ENCODE data around the gene BLACAT1. TPM values are rescaled to one million over a fixed set of nuclear protein-coding genes. Genes with fewer than 3 reads are reported as not detected.
A peak's percentile ranks its signal among the peaks of the same experiment; 100 is the strongest.

BLACAT1 gene
- total RNA-seq, 2 donors from 2014 or later = 0.16 TPM; not detected in 1

- intact Hi-C loops (cut with DNase I) = no loop called here
Measured at GRCh38 chr1:205466595-205467220, 10.9 kb upstream of the BLACAT1 start.

DNA sequence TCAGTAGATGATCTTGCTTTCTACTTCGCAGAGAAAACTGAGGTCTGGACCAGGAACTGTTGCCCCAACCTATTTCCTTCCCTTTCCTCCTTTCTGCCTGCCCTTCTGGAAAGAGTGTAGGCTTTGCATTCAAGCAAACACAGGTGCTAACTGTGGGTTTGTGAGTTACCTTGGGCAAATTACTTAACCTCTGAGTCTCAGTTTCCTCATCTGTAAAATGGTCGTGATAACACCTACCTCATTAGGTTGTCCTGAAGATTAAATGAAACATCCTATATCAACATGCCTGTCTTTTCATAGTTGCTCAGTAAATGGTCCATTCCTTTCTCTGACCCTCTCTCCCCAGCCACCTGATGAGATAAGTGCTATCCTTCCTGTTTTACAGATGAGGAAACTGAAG is 9.5 kb upstream of the BLACAT1 start:
- no peak for ATAC-seq
- DNase-seq = no peak
- intact Hi-C loops (cut with DNase I) = no loop called here

More at GRCh38 chr1:205466595-205467220, 10.9 kb upstream of the BLACAT1 start:
- no peak for ATAC-seq
- DNase-seq = no peak

GRCh38 chr1:205458777-205459566 is 3.1 kb upstream of the BLACAT1 start:
- intact Hi-C loops (cut with DNase I) = no loop called here
- DNase-seq (no peak), ATAC-seq (peak; percentile 72 to 74)

- ATAC-seq (peak in 1 of 2 donors; percentile 31), DNase-seq (no peak)
- intact Hi-C loops (cut with DNase I) = no loop called here
Measured at GRCh38 chr1:205456868-205457745, 1.3 kb upstream of the BLACAT1 start.

- intact Hi-C loops (cut with DNase I) = no loop called here
- DNase-seq (no peak), ATAC-seq (no peak)
Measured at GRCh38 chr1:205456383-205456867, 580 bp upstream of the BLACAT1 start.

- no peak for DNase-seq
- intact Hi-C loops (cut with DNase I) = no loop called here
- ATAC-seq = no peak
Measured at GRCh38 chr1:205454903-205455335, 926 bp downstream of the BLACAT1 start.

DNA sequence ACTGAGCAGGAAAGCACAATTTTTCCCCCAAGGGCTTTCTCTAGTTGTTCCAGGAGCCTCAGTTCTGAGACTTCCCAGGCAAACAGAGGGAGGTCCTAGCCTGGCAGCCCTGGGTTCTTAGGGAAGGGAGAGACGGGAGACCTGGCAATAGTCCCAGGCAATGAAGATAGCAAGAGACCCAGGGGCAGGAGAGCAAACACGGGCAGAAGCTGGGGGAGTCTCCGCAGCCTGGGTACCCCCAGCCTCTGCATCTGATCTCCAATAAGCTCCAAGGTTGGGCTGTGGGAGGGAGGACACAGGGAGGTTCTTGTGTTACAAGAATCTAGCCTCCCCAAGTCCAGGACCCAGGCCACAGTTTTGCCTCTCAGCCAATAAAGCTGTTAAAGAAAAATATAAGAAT is 2.4 kb downstream of the BLACAT1 start:
- DNase-seq (no peak), ATAC-seq (no peak)
- intact Hi-C loops (cut with DNase I) = no loop called here

DNA sequence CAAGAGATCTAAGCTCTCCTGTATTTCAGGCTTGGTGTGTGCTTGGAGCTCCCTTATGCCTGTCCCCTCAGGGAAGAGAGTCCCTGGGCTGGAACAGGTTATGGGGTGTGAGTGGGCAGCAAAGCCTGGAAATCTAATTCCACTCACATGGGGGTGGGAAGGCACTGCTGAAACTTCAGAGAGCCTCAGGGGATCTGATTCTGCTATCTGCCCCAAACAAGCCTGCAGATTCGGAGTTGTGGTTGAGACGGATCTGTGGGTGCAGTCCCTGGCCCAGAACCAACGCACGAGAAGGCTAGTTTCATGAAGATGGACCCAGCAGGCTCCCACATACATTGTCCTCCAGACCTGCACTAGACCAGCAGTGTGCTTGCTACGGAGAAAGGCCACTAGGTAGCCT is 2.9 kb downstream of the BLACAT1 start:
- no peak for DNase-seq
- intact Hi-C loops (cut with DNase I) = no loop called here
- no peak for ATAC-seq

DNA sequence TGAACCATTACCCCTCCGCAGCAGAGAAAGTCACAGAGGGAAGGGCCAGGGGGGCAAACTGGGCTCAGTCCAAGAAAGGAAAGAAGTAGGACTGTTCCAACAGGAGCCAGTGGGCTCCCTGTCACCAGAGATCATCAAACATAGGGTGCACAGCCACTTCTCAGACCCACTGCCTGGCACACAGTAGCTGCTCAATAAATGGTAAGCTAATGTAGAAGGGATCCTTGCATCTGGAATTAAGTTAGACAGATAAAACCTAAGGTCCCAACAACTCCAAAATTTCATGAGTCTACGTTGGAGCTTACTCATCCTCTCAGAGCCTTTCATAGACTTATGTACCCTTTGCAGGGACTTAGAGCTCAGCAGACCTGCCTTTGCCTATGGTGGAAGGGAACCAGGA is 3.5 kb downstream of the BLACAT1 start:
- ATAC-seq (no peak), DNase-seq (no peak)
- intact Hi-C loops (cut with DNase I) = no loop called here

DNA sequence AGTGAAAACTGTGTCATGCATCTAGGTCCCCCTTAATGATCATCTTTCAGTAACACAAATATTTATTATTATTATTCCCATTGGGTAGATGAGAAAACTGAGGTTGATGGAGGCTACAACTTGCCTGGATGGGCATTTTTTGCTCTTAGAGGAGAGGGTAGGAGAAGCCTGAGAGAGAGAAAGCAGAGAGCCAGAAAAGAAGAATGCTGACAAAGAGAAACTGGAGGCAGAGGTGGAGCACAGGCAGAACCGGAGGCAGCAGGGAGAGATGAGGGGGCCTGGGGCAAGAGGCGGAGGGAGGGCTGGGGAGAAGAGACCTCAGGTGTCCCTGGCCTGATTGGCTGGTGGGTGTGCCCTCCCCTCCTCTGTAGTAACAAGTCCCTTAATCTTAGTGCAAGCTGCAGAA is 4.1 kb downstream of the BLACAT1 start:
- ATAC-seq (no peak), DNase-seq (no peak)
- intact Hi-C loops (cut with DNase I) = no loop called here

DNA sequence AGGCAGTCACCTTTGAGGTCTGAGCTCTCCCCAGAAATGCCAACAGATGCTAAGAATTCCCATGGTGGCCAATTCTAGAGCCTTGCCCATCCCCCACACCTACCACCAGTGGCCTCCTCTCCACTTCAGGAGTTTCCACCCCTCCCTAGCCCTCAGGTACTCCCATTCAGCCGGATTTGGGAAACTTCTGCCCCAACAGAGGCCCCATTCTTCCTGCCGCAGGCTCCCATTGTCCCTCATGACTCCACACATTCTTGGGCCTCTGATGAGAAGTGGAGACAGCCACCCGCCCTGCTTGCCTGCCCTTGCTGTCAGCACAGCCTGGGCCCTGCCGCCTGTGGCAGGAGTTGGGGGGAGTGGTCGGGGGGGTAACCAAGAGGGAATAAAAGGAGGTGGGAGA is 4.6 kb downstream of the BLACAT1 start:
- no peak for ATAC-seq
- no peak for DNase-seq
- intact Hi-C loops (cut with DNase I) = no loop called here

- intact Hi-C loops (cut with DNase I) = no loop called here
- DNase-seq (no peak), ATAC-seq (no peak)
Measured at GRCh38 chr1:205450448-205450847, 5.4 kb downstream of the BLACAT1 start.

- ATAC-seq = peak; percentile 3 to 87
- peak; percentile 34 for DNase-seq
- intact Hi-C loops (cut with DNase I) = no loop called here
Measured at GRCh38 chr1:205449750-205450443, 5.9 kb downstream of the BLACAT1 start.

DNA sequence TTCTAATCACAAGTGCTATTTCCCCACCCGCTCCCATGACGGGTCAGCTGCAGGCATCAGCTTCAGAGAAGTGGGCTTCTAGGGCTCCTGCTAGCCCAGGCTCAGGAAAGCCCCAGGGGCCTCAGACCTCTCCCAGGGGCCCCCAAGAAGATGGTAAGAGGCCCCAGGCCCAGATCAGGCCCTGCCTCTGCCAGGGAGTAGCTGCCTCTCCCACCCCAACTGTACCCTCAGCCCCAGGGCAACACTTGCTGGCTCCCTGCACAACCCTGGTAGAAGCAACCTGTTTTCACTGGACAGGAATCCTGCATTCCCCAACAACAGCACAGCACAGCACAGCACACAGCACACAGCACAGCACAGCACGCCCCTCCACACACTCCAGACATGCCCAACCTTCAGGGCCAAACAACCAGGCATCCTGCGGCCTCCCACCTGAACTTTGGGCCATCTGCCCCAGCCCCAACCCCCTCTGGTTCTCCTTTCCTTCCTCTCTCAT is 6.5 kb downstream of the BLACAT1 start:
- ATAC-seq (no peak), DNase-seq (no peak)
- intact Hi-C loops (cut with DNase I) = no loop called here

- DNase-seq (no peak), ATAC-seq (peak in 1 of 2 donors; percentile 30)
- intact Hi-C loops (cut with DNase I) = no loop called here
Measured at GRCh38 chr1:205448540-205449253, 7.1 kb downstream of the BLACAT1 start.

DNA sequence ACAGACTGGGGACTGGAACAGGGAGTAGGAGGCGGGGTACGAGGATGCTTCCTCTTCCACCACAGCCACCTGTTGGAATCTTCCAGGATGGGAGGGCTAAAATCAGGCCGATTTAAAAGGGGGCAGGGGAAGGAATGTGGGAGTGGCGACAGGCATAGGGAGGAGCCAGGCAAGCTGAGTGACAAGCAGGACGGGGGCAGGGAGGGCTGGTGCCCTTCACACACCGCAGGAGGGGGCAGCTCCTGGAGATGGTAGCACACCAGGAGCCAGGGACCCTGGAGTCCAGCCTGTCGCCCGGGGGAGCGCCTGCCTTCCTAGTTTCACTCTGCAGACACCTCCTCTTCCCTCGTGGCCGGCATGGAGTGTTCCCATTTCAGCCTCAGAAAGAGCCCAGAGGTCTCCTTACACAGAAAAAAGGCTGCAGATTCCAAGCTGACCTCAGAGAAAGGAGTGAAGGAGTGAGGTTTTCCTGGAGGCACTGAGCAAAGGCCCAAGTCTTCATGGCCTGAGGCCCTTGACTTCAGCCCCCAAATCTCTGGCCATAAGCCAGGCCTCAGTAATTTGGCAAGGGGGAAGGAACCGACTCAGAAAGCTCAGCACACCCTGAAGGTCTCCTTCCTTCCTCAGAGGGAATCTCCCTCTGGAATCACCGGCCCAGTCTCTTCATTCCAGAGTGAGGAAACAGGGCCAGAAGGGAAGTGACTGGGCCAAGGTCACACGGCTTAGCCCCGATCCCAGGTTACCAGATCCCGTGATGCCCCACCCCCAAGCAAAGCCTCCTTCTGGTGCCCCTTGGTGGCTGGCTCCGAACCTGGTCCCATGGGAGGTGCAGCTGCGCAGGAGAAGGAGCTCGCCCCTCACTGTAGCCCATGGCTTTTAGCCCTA is 8.1 kb downstream of the BLACAT1 start:
- DNase-seq = no peak
- no peak for ATAC-seq
- intact Hi-C loops (cut with DNase I) = no loop called here

GRCh38 chr1:205446828-205447227 is 9.0 kb downstream of the BLACAT1 start:
- DNase-seq (no peak), ATAC-seq (no peak)
- intact Hi-C loops (cut with DNase I) = no loop called here

GRCh38 chr1:205445646-205445935 is 10.3 kb downstream of the BLACAT1 start:
- ATAC-seq (no peak), DNase-seq (no peak)
- intact Hi-C loops (cut with DNase I) = no loop called here
